ENCODE data around the gene CCDC66.
"Not testable (repeated sequence)": the region's sequence is repeated elsewhere in the genome, so short reads cannot be mapped to it uniquely, and the experiment has no call there.

CCDC66 gene

DNA sequence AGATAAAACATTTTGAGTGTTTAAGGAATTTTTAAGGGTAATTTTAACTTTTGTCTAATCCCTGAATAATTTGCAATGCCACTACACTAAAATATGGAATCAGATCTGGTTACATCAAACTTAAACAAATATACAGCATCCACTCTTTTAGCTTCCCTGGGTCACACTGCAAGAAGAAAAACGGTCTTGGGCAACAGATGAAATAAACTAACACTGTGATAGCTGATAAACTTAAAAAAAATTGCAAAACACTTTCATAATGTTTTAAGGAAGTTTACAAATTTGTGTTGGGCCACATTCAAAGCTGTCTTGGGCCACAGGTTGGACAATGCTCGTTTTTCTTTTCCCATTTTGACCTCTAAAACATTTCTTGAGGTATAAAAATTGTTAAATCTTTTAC, 34.3 kb downstream of the CCDC66 start:
- no peak for TF ChIP-seq TOX (CRISPR knock-in tag; IDR thresholded peaks at IDR 0.05; ENCODE audit: borderline replicate concordance)
- TF ChIP-seq OSR1 (CRISPR knock-in tag; IDR thresholded peaks at IDR 0.05): no peak
- no peak for TF ChIP-seq ARNTL (CRISPR knock-in tag; IDR thresholded peaks at IDR 0.05; ENCODE audit: borderline replicate concordance, low read depth)
- no peak for ATAC-seq

GRCh38 chr3:56593455-56594158, 36.6 kb downstream of the CCDC66 start:
- TF ChIP-seq ISL1 (CRISPR knock-in tag; IDR thresholded peaks at IDR 0.05): no peak
- no peak for TF ChIP-seq SNAI2 (CRISPR knock-in tag; IDR thresholded peaks at IDR 0.05)
- no peak for TF ChIP-seq OSR1 (CRISPR knock-in tag; IDR thresholded peaks at IDR 0.05)
- TF ChIP-seq ZNF70 (CRISPR knock-in tag; IDR thresholded peaks at IDR 0.05): no peak
- no peak for TF ChIP-seq ZNF8 (CRISPR knock-in tag; IDR thresholded peaks at IDR 0.05)
- TF ChIP-seq ZFP3 (CRISPR knock-in tag; IDR thresholded peaks at IDR 0.05): no peak
- TF ChIP-seq, protein P1, sequence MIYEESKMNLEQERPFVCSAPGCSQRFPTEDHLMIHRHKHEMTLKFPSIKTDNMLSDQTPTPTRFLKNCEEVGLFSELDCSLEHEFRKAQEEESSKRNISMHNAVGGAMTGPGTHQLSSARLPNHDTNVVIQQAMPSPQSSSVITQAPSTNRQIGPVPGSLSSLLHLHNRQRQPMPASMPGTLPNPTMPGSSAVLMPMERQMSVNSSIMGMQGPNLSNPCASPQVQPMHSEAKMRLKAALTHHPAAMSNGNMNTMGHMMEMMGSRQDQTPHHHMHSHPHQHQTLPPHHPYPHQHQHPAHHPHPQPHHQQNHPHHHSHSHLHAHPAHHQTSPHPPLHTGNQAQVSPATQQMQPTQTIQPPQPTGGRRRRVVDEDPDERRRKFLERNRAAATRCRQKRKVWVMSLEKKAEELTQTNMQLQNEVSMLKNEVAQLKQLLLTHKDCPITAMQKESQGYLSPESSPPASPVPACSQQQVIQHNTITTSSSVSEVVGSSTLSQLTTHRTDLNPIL (CRISPR knock-in tag; IDR thresholded peaks at IDR 0.05; ENCODE audit: low read depth): no peak
- TF ChIP-seq PATZ1 (CRISPR knock-in tag; IDR thresholded peaks at IDR 0.05; ENCODE audit: borderline replicate concordance): no peak
- no peak for TF ChIP-seq ARNTL (CRISPR knock-in tag; IDR thresholded peaks at IDR 0.05; ENCODE audit: borderline replicate concordance, low read depth)
- TF ChIP-seq PPARA (CRISPR knock-in tag; IDR thresholded peaks at IDR 0.05; ENCODE audit: borderline replicate concordance): no peak
- TF ChIP-seq CSDC2 (CRISPR knock-in tag; IDR thresholded peaks at IDR 0.05): no peak
- TF ChIP-seq RARB (CRISPR knock-in tag; IDR thresholded peaks at IDR 0.05): no peak
- no peak for TF ChIP-seq ZC3H10 (CRISPR knock-in tag; IDR thresholded peaks at IDR 0.05)
- no peak for TF ChIP-seq TOX (CRISPR knock-in tag; IDR thresholded peaks at IDR 0.05; ENCODE audit: borderline replicate concordance)
- no peak for TF ChIP-seq TCF4 (CRISPR knock-in tag; IDR thresholded peaks at IDR 0.05; ENCODE audit: borderline replicate concordance)
- no peak for TF ChIP-seq ZNF565 (CRISPR knock-in tag; conservative IDR thresholded peaks at IDR 0.05; ENCODE audit: low read depth)
- TF ChIP-seq ESRRG (CRISPR knock-in tag; IDR thresholded peaks at IDR 0.05): no peak
- no peak for TF ChIP-seq CSRNP3 (CRISPR knock-in tag; IDR thresholded peaks at IDR 0.05)
- TF ChIP-seq TSHZ2 (CRISPR knock-in tag; IDR thresholded peaks at IDR 0.05): no peak
- ATAC-seq: no peak

DNA sequence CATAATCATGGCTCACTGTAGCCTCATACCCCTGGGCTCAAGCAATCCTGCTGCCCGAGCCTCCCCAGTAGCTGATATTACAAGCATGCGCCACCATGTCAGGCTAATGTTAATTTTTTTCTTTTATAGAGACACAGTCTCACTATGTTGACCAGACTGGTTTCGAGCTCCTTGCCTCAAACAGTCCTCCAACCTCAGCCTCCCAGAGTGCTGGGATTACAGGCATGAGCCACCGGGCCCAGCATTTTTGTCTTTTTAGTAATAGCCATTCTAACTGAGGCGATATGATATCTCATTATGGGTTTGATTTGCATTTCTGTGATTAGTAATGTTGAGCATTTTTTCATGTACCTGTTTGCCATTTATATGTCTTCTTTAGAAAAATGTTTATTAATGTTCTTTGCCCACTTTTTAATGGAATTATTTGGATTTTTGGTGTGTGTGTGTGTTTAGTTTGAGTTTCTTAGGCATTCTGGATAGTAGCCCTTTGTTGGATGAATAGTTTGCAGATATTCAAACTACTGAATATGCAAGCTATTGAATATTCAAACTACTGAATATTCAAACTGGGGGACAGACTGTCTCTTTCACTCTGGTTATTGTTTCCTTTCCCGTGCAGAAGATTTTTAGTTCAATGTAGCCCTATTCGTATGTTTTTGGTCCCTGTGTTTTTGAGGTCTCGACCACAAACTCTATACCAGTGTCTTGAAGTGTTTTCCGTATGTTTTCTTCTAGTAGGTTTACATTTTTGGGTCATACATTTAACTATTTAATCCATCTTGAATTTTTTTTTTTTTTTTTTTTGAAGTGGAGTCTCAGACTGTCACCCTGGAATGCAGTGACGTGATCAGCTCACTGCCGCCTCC, 39.2 kb downstream of the CCDC66 start:
- ATAC-seq: no peak
- TF ChIP-seq ZC3H10 (CRISPR knock-in tag; IDR thresholded peaks at IDR 0.05) (no peak), PATZ1 (CRISPR knock-in tag; IDR thresholded peaks at IDR 0.05; ENCODE audit: borderline replicate concordance) (no peak), ZFP3 (CRISPR knock-in tag; IDR thresholded peaks at IDR 0.05) (no peak), ZNF565 (CRISPR knock-in tag; conservative IDR thresholded peaks at IDR 0.05; ENCODE audit: low read depth) (no peak), TCF4 (CRISPR knock-in tag; IDR thresholded peaks at IDR 0.05; ENCODE audit: borderline replicate concordance) (no peak), ESRRG (CRISPR knock-in tag; IDR thresholded peaks at IDR 0.05) (no peak), RARB (CRISPR knock-in tag; IDR thresholded peaks at IDR 0.05) (no peak), CSRNP3 (CRISPR knock-in tag; IDR thresholded peaks at IDR 0.05) (no peak), CSDC2 (CRISPR knock-in tag; IDR thresholded peaks at IDR 0.05) (no peak)
- TF ChIP-seq, protein P2, sequence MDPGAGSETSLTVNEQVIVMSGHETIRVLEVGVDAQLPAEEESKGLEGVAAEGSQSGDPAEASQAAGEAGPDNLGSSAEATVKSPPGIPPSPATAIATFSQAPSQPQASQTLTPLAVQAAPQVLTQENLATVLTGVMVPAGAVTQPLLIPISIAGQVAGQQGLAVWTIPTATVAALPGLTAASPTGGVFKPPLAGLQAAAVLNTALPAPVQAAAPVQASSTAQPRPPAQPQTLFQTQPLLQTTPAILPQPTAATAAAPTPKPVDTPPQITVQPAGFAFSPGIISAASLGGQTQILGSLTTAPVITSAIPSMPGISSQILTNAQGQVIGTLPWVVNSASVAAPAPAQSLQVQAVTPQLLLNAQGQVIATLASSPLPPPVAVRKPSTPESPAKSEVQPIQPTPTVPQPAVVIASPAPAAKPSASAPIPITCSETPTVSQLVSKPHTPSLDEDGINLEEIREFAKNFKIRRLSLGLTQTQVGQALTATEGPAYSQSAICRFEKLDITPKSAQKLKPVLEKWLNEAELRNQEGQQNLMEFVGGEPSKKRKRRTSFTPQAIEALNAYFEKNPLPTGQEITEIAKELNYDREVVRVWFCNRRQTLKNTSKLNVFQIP (CRISPR knock-in tag; IDR thresholded peaks at IDR 0.05; ENCODE audit: borderline replicate concordance, low read depth): no peak

GRCh38 chr3:56608479-56608878, 51.5 kb downstream of the CCDC66 start:
- ATAC-seq: not testable (repeated sequence)

Data from SK-N-SH treated with all-trans-retinoic acid at 6 μM for 48 hours (cell line).